Measurements from ENCODE around the gene MTUS2.

The MTUS2 gene

GRCh38 chr13:29539856-29540255, 719.7 kb downstream of the MTUS2 start:
- no peaks in the 10 kb centered on the region for H3K9me2 ChIP-seq (replicated peaks; ENCODE audit: control insufficient read depth, low read length)
- H3K9me3 ChIP-seq (ENCODE audit: control insufficient read depth, insufficient read depth, low read length): no peaks in the 10 kb centered on the region
- H3K27ac ChIP-seq (ENCODE audit: low read depth, low read length): peak overlapping the region; percentile 39
- H3K4me2 ChIP-seq (ENCODE audit: low read length): peak overlapping the region; percentile 28
- H3K4me3 ChIP-seq (ENCODE audit: low read length): no peak overlapping the region
- H3K36me3 ChIP-seq (ENCODE audit: control insufficient read depth, low read length): peaks cover 78% of the 10 kb centered on the region
- H3K79me2 ChIP-seq (ENCODE audit: control insufficient read depth, low read length): peaks cover 91% of the 10 kb centered on the region
- peaks cover 67% of the 10 kb centered on the region for H3K4me1 ChIP-seq (ENCODE audit: control insufficient read depth, low read length)
- no peaks in the 10 kb centered on the region for H3K27me3 ChIP-seq (ENCODE audit: control insufficient read depth, low read length)
- peaks cover 26% of the 10 kb centered on the region for H4K20me1 ChIP-seq (ENCODE audit: control insufficient read depth, insufficient read depth, low read depth, low read length)
- TF ChIP-seq EZH2phosphoT487 (IDR thresholded peaks at IDR 0.05; ENCODE audit: borderline replicate concordance, low read length) (no peak), CTCF (IDR thresholded peaks at IDR 0.05; ENCODE audit: low read depth, low read length, poor library complexity, severe bottlenecking) (no peak)
- no peaks in the 10 kb centered on the region for H3F3A ChIP-seq (ENCODE audit: control insufficient read depth, insufficient read depth)

GRCh38 chr13:29540334-29540733, 720.2 kb downstream of the MTUS2 start:
- no peaks in the 10 kb centered on the region for H3F3A ChIP-seq (ENCODE audit: control insufficient read depth, insufficient read depth)
- no peaks in the 10 kb centered on the region for H3K9me3 ChIP-seq (ENCODE audit: control insufficient read depth, insufficient read depth, low read length)
- TF ChIP-seq CTCF (IDR thresholded peaks at IDR 0.05; ENCODE audit: low read depth, low read length, poor library complexity, severe bottlenecking): no peak
- TF ChIP-seq EZH2phosphoT487 (IDR thresholded peaks at IDR 0.05; ENCODE audit: borderline replicate concordance, low read length): no peak
- H3K27ac ChIP-seq (ENCODE audit: low read depth, low read length): peak overlapping the region; percentile 39
- no peaks in the 10 kb centered on the region for H3K27me3 ChIP-seq (ENCODE audit: control insufficient read depth, low read length)
- H3K4me2 ChIP-seq (ENCODE audit: low read length): peak overlapping the region; percentile 51
- H3K4me1 ChIP-seq (ENCODE audit: control insufficient read depth, low read length): peaks cover 67% of the 10 kb centered on the region
- H3K9me2 ChIP-seq (replicated peaks; ENCODE audit: control insufficient read depth, low read length): no peaks in the 10 kb centered on the region
- peaks cover 76% of the 10 kb centered on the region for H3K36me3 ChIP-seq (ENCODE audit: control insufficient read depth, low read length)
- H4K20me1 ChIP-seq (ENCODE audit: control insufficient read depth, insufficient read depth, low read depth, low read length): peaks cover 26% of the 10 kb centered on the region
- H3K79me2 ChIP-seq (ENCODE audit: control insufficient read depth, low read length): peaks cover 96% of the 10 kb centered on the region
- H3K4me3 ChIP-seq (ENCODE audit: low read length): no peak overlapping the region

- TF ChIP-seq EZH2phosphoT487 (IDR thresholded peaks at IDR 0.05; ENCODE audit: borderline replicate concordance, low read length) (no peak), CTCF (IDR thresholded peaks at IDR 0.05; ENCODE audit: low read depth, low read length, poor library complexity, severe bottlenecking) (no peak)
- H3K27me3 ChIP-seq (ENCODE audit: control insufficient read depth, low read length): no peaks in the 10 kb centered on the region
- H4K20me1 ChIP-seq (ENCODE audit: control insufficient read depth, insufficient read depth, low read depth, low read length): peaks cover 30% of the 10 kb centered on the region
- no peaks in the 10 kb centered on the region for H3K9me2 ChIP-seq (replicated peaks; ENCODE audit: control insufficient read depth, low read length)
- H3F3A ChIP-seq (ENCODE audit: control insufficient read depth, insufficient read depth): no peaks in the 10 kb centered on the region
- peak overlapping the region; percentile 51 for H3K4me2 ChIP-seq (ENCODE audit: low read length)
- H3K9me3 ChIP-seq (ENCODE audit: control insufficient read depth, insufficient read depth, low read length): no peaks in the 10 kb centered on the region
- peaks cover 76% of the 10 kb centered on the region for H3K36me3 ChIP-seq (ENCODE audit: control insufficient read depth, low read length)
- peak overlapping the region; percentile 39 for H3K27ac ChIP-seq (ENCODE audit: low read depth, low read length)
- H3K4me1 ChIP-seq (ENCODE audit: control insufficient read depth, low read length): peaks cover 67% of the 10 kb centered on the region
- H3K4me3 ChIP-seq (ENCODE audit: low read length): no peak overlapping the region
- H3K79me2 ChIP-seq (ENCODE audit: control insufficient read depth, low read length): peaks cover 98% of the 10 kb centered on the region
These were observed 720.7 kb downstream of the MTUS2 start for GRCh38 chr13:29540799-29541198.

Data from DOHH2 (cell line).